Measurements from ENCODE around the gene PHLDA2.

Gene PHLDA2

GRCh38 chr11:2924381-2924780, 4.8 kb downstream of the PHLDA2 start:
- no peak for FAIRE-seq
- no peak for DNase-seq (ENCODE audit: insufficient read length, low spot score)
- TF ChIP-seq POLR2A (IDR thresholded peaks at IDR 0.05; ENCODE audit: low read depth, low read length) (no peak), TAF1 (IDR thresholded peaks at IDR 0.05; ENCODE audit: low read depth, low read length) (no peak), POU2F2 (IDR thresholded peaks at IDR 0.05; ENCODE audit: low read depth, low read length) (no peak), PAX5 (IDR thresholded peaks at IDR 0.05; ENCODE audit: insufficient read depth, low read length, severe bottlenecking) (no peak), SPI1 (IDR thresholded peaks at IDR 0.05; ENCODE audit: low read depth, low read length) (no peak), POLR2AphosphoS5 (IDR thresholded peaks at IDR 0.05; ENCODE audit: low read depth, low read length) (no peak)

- DNase-seq (ENCODE audit: insufficient read length, low spot score) = no peak
- TF ChIP-seq TAF1 (IDR thresholded peaks at IDR 0.05; ENCODE audit: low read depth, low read length) = no peak
- TF ChIP-seq POLR2A (IDR thresholded peaks at IDR 0.05; ENCODE audit: low read depth, low read length) = no peak
- no peak for TF ChIP-seq PAX5 (IDR thresholded peaks at IDR 0.05; ENCODE audit: insufficient read depth, low read length, severe bottlenecking)
- no peak for TF ChIP-seq SPI1 (IDR thresholded peaks at IDR 0.05; ENCODE audit: low read depth, low read length)
- TF ChIP-seq POU2F2 (IDR thresholded peaks at IDR 0.05; ENCODE audit: low read depth, low read length) = no peak
- no peak for TF ChIP-seq POLR2AphosphoS5 (IDR thresholded peaks at IDR 0.05; ENCODE audit: low read depth, low read length)
- no peak for FAIRE-seq
Measured at GRCh38 chr11:2923446-2924375, 5.5 kb downstream of the PHLDA2 start.

GRCh38 chr11:2922655-2923054, 6.6 kb downstream of the PHLDA2 start:
- DNase-seq (ENCODE audit: insufficient read length, low spot score) (no peak), FAIRE-seq (no peak)
- TF ChIP-seq TAF1 (IDR thresholded peaks at IDR 0.05; ENCODE audit: low read depth, low read length) = no peak
- TF ChIP-seq POU2F2 (IDR thresholded peaks at IDR 0.05; ENCODE audit: low read depth, low read length) = no peak
- no peak for TF ChIP-seq POLR2A (IDR thresholded peaks at IDR 0.05; ENCODE audit: low read depth, low read length)
- no peak for TF ChIP-seq PAX5 (IDR thresholded peaks at IDR 0.05; ENCODE audit: insufficient read depth, low read length, severe bottlenecking)
- no peak for TF ChIP-seq SPI1 (IDR thresholded peaks at IDR 0.05; ENCODE audit: low read depth, low read length)
- TF ChIP-seq POLR2AphosphoS5 (IDR thresholded peaks at IDR 0.05; ENCODE audit: low read depth, low read length) = no peak

GRCh38 chr11:2921742-2922493, 7.3 kb downstream of the PHLDA2 start:
- TF ChIP-seq PAX5 (IDR thresholded peaks at IDR 0.05; ENCODE audit: insufficient read depth, low read length, severe bottlenecking) = no peak
- TF ChIP-seq POLR2AphosphoS5 (IDR thresholded peaks at IDR 0.05; ENCODE audit: low read depth, low read length) = no peak
- no peak for TF ChIP-seq TAF1 (IDR thresholded peaks at IDR 0.05; ENCODE audit: low read depth, low read length)
- TF ChIP-seq SPI1 (IDR thresholded peaks at IDR 0.05; ENCODE audit: low read depth, low read length) = no peak
- no peak for TF ChIP-seq POLR2A (IDR thresholded peaks at IDR 0.05; ENCODE audit: low read depth, low read length)
- TF ChIP-seq POU2F2 (IDR thresholded peaks at IDR 0.05; ENCODE audit: low read depth, low read length) = no peak
- no peak for DNase-seq (ENCODE audit: insufficient read length, low spot score)
- no peak for FAIRE-seq

- TF ChIP-seq SPI1 (IDR thresholded peaks at IDR 0.05; ENCODE audit: low read depth, low read length) = no peak
- TF ChIP-seq POLR2A (IDR thresholded peaks at IDR 0.05; ENCODE audit: low read depth, low read length) = no peak
- TF ChIP-seq PAX5 (IDR thresholded peaks at IDR 0.05; ENCODE audit: insufficient read depth, low read length, severe bottlenecking) = no peak
- TF ChIP-seq POU2F2 (IDR thresholded peaks at IDR 0.05; ENCODE audit: low read depth, low read length) = no peak
- no peak for FAIRE-seq
- no peak for DNase-seq (ENCODE audit: insufficient read length, low spot score)
Measured at GRCh38 chr11:2921261-2921660, 8.0 kb downstream of the PHLDA2 start.

GRCh38 chr11:2920343-2920742, 8.9 kb downstream of the PHLDA2 start:
- DNase-seq (ENCODE audit: insufficient read length, low spot score) (no peak), FAIRE-seq (no peak)
- TF ChIP-seq PAX5 (IDR thresholded peaks at IDR 0.05; ENCODE audit: insufficient read depth, low read length, severe bottlenecking) = no peak
- TF ChIP-seq SPI1 (IDR thresholded peaks at IDR 0.05; ENCODE audit: low read depth, low read length) = no peak
- no peak for TF ChIP-seq TAF1 (IDR thresholded peaks at IDR 0.05; ENCODE audit: low read depth, low read length)
- TF ChIP-seq POLR2A (IDR thresholded peaks at IDR 0.05; ENCODE audit: low read depth, low read length) = no peak
- no peak for TF ChIP-seq POLR2AphosphoS5 (IDR thresholded peaks at IDR 0.05; ENCODE audit: low read depth, low read length)
- no peak for TF ChIP-seq POU2F2 (IDR thresholded peaks at IDR 0.05; ENCODE audit: low read depth, low read length)

GRCh38 chr11:2919837-2920236, 9.4 kb downstream of the PHLDA2 start:
- TF ChIP-seq TAF1 (IDR thresholded peaks at IDR 0.05; ENCODE audit: low read depth, low read length) (no peak), POU2F2 (IDR thresholded peaks at IDR 0.05; ENCODE audit: low read depth, low read length) (no peak), POLR2A (IDR thresholded peaks at IDR 0.05; ENCODE audit: low read depth, low read length) (no peak), SPI1 (IDR thresholded peaks at IDR 0.05; ENCODE audit: low read depth, low read length) (no peak), POLR2AphosphoS5 (IDR thresholded peaks at IDR 0.05; ENCODE audit: low read depth, low read length) (no peak), PAX5 (IDR thresholded peaks at IDR 0.05; ENCODE audit: insufficient read depth, low read length, severe bottlenecking) (no peak)
- no peak for FAIRE-seq

GRCh38 chr11:2919188-2919587, 10.0 kb downstream of the PHLDA2 start:
- DNase-seq (ENCODE audit: insufficient read length, low spot score) (no peak), FAIRE-seq (no peak)
- TF ChIP-seq POLR2AphosphoS5 (IDR thresholded peaks at IDR 0.05; ENCODE audit: low read depth, low read length) (no peak), POLR2A (IDR thresholded peaks at IDR 0.05; ENCODE audit: low read depth, low read length) (no peak), SPI1 (IDR thresholded peaks at IDR 0.05; ENCODE audit: low read depth, low read length) (no peak), POU2F2 (IDR thresholded peaks at IDR 0.05; ENCODE audit: low read depth, low read length) (no peak), PAX5 (IDR thresholded peaks at IDR 0.05; ENCODE audit: insufficient read depth, low read length, severe bottlenecking) (no peak), TAF1 (IDR thresholded peaks at IDR 0.05; ENCODE audit: low read depth, low read length) (no peak)

More at GRCh38 chr11:2919837-2920236, 9.4 kb downstream of the PHLDA2 start:
- DNase-seq (ENCODE audit: insufficient read length, low spot score) = no peak

Data from GM12891 (cell line).